A673 (cell line): Measurements from ENCODE around the gene KRTAP10-10. TPM values are rescaled to one million over a fixed set of nuclear protein-coding genes. Genes with fewer than 3 reads are reported as not detected.
"Not testable (repeated sequence)": the region's sequence is repeated elsewhere in the genome, so short reads cannot be mapped to it uniquely, and the experiment has no call there.

Source experiments
- BruUV-seq: library from RNA; stranded (reverse); fragments of 400-500 nt; replicated peaks from 2 replicates; lab custom pipeline; 2021; lab: Mats Ljungman, UMichigan
- CTCF ChIA-PET: fragments of 300-600 bp; sonication (Branson Sonifier 250); formaldehyde crosslinking; loops from one replicate; lab custom pipeline; 2022; ENCODE audit warnings: antibody characterized with exemption; lab: Charles Lee
- POLR2A ChIA-PET: fragments of 300-600 bp; sonication (Branson Sonifier 250); formaldehyde crosslinking; loops from one replicate; lab custom pipeline; 2022; ENCODE audit warnings: antibody characterized with exemption; ENCODE audit not compliant: low non-redundant PET; lab: Charles Lee
- DNase-seq: peaks from one replicate; pipeline ENCODE4 v3.0.0-alpha.2; 2015; ENCODE audit warnings: low spot score
- H3K27ac ChIP-seq: fragments of 200-600 bp; sonication (generic); 2 replicates; pipeline ENCODE4 v1.5.1; 2016; ENCODE audit warnings: mixed run types, low read depth, mild to moderate bottlenecking, mixed read lengths, antibody characterized with exemption, low read length; ENCODE audit not compliant: poor library complexity, severe bottlenecking
- H3K27me3 ChIP-seq: fragments of 200-600 bp; sonication (generic); replicated peaks from 2 replicates; pipeline ENCODE4 v1.6.1; 2017; ENCODE audit warnings: mixed run types, low read depth, mild to moderate bottlenecking, mixed read lengths, antibody characterized with exemption, low read length; ENCODE audit not compliant: insufficient read depth, poor library complexity
- H3K36me3 ChIP-seq: fragments of 200-600 bp; sonication (generic); 2 replicates; pipeline ENCODE4 v1.6.1; 2016; ENCODE audit warnings: mixed run types, mild to moderate bottlenecking, mixed read lengths, antibody characterized with exemption, low read length; ENCODE audit not compliant: insufficient read depth, poor library complexity, severe bottlenecking
- H3K4me1 ChIP-seq: fragments of 200-600 bp; sonication (generic); 2 replicates; pipeline ENCODE4 v1.6.1; 2017; ENCODE audit warnings: mixed run types, mild to moderate bottlenecking, mixed read lengths, antibody characterized with exemption, low read length; ENCODE audit not compliant: insufficient read depth, poor library complexity, severe bottlenecking
- H3K4me3 ChIP-seq: fragments of 200-600 bp; sonication (generic); 2 replicates; pipeline ENCODE4 v1.5.1; 2016; ENCODE audit warnings: low read depth, mixed run types, mild to moderate bottlenecking, mixed read lengths, low read length; ENCODE audit not compliant: poor library complexity, severe bottlenecking
- H3K9me3 ChIP-seq: fragments of 200-600 bp; sonication (generic); 2 replicates; pipeline ENCODE4 v1.6.1; 2016; ENCODE audit warnings: mixed run types, low read depth, mild to moderate bottlenecking, mixed read lengths, antibody characterized with exemption, low read length; ENCODE audit not compliant: poor library complexity, severe bottlenecking
- CTCF ChIP-seq: fragments of 300-800, 200-600 bp; sonication (generic); conservative IDR thresholded peaks from 2 replicates; pipeline ENCODE4 v1.5.1; 2017; ENCODE audit warnings: low read depth, mild to moderate bottlenecking, antibody characterized with exemption, low read length, moderate library complexity, mixed read lengths
- EZH2 ChIP-seq: fragments of 200-600 bp; sonication (generic); IDR thresholded peaks from 2 replicates; pipeline ENCODE4 v1.6.1; 2017; ENCODE audit warnings: borderline replicate concordance, low read depth, mild to moderate bottlenecking, mixed read lengths, antibody characterized with exemption, low read length; ENCODE audit not compliant: poor library complexity, severe bottlenecking
- intact Hi-C: fragments of 100-400 bp; cut with micrococcal nuclease; formaldehyde crosslinking; loops from one replicate; pipeline ENCODE4 v1.10.0; 2022; ENCODE audit not compliant: unreplicated experiment
- total RNA-seq: library from RNA; stranded (reverse); gene quantifications from 2 replicates; pipeline ENCODE4 v1.2.3, GENCODE V29; 2021

Gene KRTAP10-10
- total RNA-seq, 1 experiment from 2014 or later = not detected

GRCh38 chr21:44589586-44590305 lies 47.4 kb upstream of the KRTAP10-10 start:
- POLR2A ChIA-PET = no interaction called here
- H3K4me3 ChIP-seq = no peak overlapping the region
- H3K9me3 ChIP-seq = no peaks in the 10 kb centered on the region
- no peaks in the 10 kb centered on the region for H3K27me3 ChIP-seq
- H3K36me3 ChIP-seq = no peaks in the 10 kb centered on the region
- BruUV-seq = no TSS peak
- no peak for TF ChIP-seq CTCF
- TF ChIP-seq EZH2 = no peak
- CTCF ChIA-PET = no interaction called here
- DNase-seq = no peak
- no peaks in the 10 kb centered on the region for H3K4me1 ChIP-seq
- no peak overlapping the region for H3K27ac ChIP-seq
- intact Hi-C loops = no loop called here

- H3K27ac ChIP-seq = no peak overlapping the region
- no peak overlapping the region for H3K4me3 ChIP-seq
- no peak for DNase-seq
- no peaks in the 10 kb centered on the region for H3K9me3 ChIP-seq
- CTCF ChIA-PET = no interaction called here
- no peaks in the 10 kb centered on the region for H3K4me1 ChIP-seq
- H3K27me3 ChIP-seq = no peaks in the 10 kb centered on the region
- intact Hi-C loops = no loop called here
- POLR2A ChIA-PET = no interaction called here
- no peaks in the 10 kb centered on the region for H3K36me3 ChIP-seq
- TF ChIP-seq CTCF (no peak), EZH2 (no peak)
- BruUV-seq = no TSS peak
Observed at GRCh38 chr21:44590311-44590721, 46.8 kb upstream of the KRTAP10-10 start.

GRCh38 chr21:44590897-44591800 lies 46.0 kb upstream of the KRTAP10-10 start:
- H3K27me3 ChIP-seq, intact Hi-C loops, H3K4me1 ChIP-seq, POLR2A ChIA-PET, H3K36me3 ChIP-seq, H3K4me3 ChIP-seq, H3K9me3 ChIP-seq, DNase-seq, BruUV-seq, H3K27ac ChIP-seq: not testable (repeated sequence)
- CTCF ChIA-PET = interaction anchor here (1.2 kb wide), 1 partner anchor 80 kb away, joined by 3 read pairs; no protein-coding TSS in a partner anchor

DNA sequence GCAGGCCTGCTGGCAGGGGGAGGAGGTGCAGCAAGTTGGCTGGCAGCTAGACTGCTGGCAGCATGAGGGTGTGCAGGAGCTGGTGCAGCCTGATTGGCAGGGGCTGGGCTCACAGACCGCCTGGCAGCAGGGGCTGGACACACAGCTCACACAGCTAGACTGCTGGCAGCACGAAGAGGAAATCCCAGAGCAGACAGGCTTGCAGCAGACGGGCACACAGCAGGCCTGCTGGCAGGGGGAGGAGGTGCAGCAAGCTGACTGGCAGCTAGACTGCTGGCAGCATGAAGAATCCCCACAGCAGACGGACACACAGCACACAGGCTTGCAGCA lies 45.4 kb upstream of the KRTAP10-10 start:
- H3K4me3 ChIP-seq, BruUV-seq, H3K27ac ChIP-seq, H3K9me3 ChIP-seq, intact Hi-C loops, H3K27me3 ChIP-seq, H3K4me1 ChIP-seq, H3K36me3 ChIP-seq, POLR2A ChIA-PET: not testable (repeated sequence)
- DNase-seq = peak; percentile 22
- CTCF ChIA-PET = interaction anchor here (1.2 kb wide), 1 partner anchor 81 kb away, joined by 3 read pairs; no protein-coding TSS in a partner anchor
